HEK293T (cell line): ENCODE measurements around the gene DR1.

Source experiments
- BHLHE40 ChIP-seq: fragments of 450-650 bp; IDR thresholded peaks from 2 replicates; pipeline ENCODE4 v1.6.1; 2016; ENCODE audit warnings: mild to moderate bottlenecking, moderate library complexity, borderline replicate concordance
- FOXM1 ChIP-seq: fragments of 450-650 bp; IDR thresholded peaks from 2 replicates; pipeline ENCODE4 v1.6.1; 2017; ENCODE audit warnings: mild to moderate bottlenecking, borderline replicate concordance
- SUZ12 ChIP-seq: fragments of 450-650 bp; IDR thresholded peaks from 2 replicates; pipeline ENCODE4 v1.6.1; 2016; ENCODE audit warnings: mild to moderate bottlenecking
- TARDBP ChIP-seq: fragments of 450-650 bp; IDR thresholded peaks from 2 replicates; pipeline ENCODE4 v1.6.1; 2016

DNA sequence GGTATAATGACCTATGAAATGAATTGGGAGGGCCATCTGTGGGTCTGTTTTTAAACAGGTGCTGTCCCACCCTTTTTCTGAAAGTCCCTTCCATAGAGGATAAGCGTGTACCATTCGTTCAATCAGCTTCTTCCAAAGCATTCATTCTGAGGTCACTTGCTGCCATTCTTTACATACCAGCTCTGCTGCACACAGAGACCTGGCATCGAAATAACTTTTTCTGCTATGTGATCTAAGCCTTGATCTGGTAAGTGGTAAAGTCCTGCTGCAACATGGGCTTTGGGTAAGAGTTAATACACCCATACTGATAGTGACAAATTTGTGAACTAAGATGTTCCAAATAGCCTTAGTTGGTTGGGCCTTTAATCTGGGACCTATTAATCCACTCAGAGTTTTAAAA lies 38.9 kb downstream of the DR1 start:
- no peak for TF ChIP-seq FOXM1
- no peak for TF ChIP-seq SUZ12
- TF ChIP-seq BHLHE40 = no peak
- no peak for TF ChIP-seq TARDBP
